Measurements from ENCODE around the gene TDRD15.
"Not testable (repeated sequence)": the region's sequence is repeated elsewhere in the genome, so short reads cannot be mapped to it uniquely, and the experiment has no call there.

The TDRD15 gene

DNA sequence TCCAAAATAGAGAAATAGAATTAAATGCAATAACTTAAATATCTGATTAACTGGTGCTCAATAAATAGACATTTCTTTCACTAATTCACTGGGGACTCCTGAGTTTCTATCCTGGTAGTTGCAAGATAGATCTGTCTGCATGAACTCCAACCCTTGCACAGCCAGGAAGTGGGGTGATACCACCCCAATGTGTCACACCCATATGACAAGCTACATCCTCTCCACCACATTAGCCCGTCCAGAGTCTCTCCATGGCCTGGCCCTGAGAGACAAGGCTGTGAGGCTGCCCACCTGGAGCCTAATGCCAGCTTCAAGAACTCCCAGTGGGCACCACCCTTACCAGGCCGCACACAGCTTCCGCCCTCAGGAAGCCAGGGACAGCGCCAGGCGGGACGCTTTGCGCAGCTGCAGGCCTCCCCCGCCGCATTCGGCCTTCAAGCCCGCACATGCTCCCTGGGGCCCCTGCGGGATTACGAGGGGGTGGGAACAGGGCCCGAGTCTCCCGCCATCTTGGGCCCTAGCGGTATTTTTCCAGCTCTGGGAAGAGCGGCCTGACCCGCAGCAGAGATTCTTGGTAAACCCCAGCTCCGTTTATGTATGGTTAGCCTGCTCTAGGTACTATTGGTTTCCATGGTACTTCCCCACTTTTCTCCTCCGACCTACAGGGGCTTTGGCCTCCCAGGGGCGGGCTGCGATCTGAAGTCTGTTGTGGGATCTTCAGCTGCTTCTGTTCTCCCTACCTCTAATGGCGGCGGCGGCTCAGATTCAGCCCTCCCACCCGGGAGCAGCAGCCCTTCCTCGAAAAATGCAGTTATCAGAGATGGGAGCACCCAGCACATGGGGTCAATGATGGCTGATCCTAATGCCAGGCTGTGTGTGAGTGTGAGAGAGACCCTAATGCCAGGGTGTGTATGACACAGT lies at the start of gene TDRD15:
TSS of gene TDRD15 (plus strand) at position 496 of the 921 bp plus-strand sequence. CDS start 13,500 bp downstream, outside the sequence.
- no peak for DNase-seq

- no peak for DNase-seq
Measured at GRCh38 chr2:21078296-21078695, 45.5 kb upstream of the TDRD15 start.

GRCh38 chr2:21083482-21083881 lies 40.3 kb upstream of the TDRD15 start:
- DNase-seq = no peak

DNA sequence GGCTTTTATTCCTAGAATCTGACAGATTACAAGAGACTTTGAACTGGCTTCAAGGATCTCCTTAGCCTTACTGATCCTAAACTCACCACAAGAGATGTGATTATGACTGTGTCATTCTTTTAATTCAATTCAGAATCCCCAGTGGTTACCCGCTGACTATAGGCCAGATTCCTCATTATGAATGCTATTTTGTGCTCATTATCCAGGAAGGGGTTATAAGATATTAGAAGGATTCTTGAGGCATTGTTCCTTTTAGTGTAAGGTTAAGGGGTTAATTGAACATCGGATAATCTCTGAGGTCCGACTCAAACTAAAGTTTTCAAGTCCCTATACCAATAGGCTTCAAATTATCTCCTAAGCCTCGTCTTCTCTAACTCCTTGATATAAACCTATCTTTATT lies 39.4 kb upstream of the TDRD15 start:
- peak; percentile 67 for DNase-seq

DNA sequence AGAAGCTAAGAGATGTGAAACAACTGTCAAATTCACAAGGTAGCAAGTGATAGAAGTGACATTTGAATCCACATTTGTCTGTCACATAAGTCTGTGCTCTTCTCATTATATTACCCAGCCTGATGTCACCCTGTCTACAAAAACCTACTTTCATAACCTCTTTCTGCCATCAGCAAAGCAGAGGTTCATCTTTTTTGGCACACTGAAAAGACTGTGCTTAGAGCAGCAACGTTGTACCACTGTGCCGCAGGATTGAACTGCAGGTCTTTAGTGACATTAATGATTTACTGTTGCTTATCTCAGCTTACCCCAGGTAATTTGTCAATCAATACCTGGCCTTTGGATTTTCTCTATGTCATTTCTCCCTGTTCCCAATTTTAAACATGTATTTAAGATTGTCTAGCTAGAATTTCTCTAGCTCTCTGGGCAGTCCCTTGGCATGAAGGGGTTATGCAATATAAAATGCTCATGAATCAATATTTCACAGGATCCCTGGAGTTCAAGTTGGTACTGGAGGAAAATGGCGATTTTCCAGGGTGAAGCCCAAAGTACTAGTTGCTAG lies 31.4 kb upstream of the TDRD15 start:
- DNase-seq = no peak

DNA sequence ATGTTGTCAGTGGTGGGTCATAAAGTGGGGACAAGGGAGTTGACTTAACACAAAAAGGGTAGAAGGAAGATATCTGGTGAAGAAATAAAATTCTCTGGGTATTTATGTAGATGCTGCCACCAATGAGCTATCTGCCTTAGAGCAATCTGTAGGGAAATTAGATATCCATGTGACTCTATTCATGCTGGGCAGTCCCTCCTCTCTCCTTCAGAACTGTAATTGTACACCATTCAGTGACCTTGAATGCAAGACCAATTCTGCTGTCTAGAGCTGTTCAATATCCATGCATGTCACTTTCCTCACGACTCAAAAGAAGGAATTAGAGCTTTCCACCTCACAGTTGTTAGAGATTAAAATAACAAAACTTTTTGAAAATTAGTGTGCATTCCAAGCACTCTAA lies 28.6 kb upstream of the TDRD15 start:
- DNase-seq = no peak

GRCh38 chr2:21095714-21096113 lies 28.1 kb upstream of the TDRD15 start:
- DNase-seq = no peak

GRCh38 chr2:21096458-21096857 lies 27.3 kb upstream of the TDRD15 start:
- no peak for DNase-seq

GRCh38 chr2:21097331-21097730 lies 26.4 kb upstream of the TDRD15 start:
- no peak for DNase-seq

GRCh38 chr2:21098294-21098693 lies 25.5 kb upstream of the TDRD15 start:
- no peak for DNase-seq

GRCh38 chr2:21099281-21099907 lies 24.4 kb upstream of the TDRD15 start:
- DNase-seq = no peak

DNA sequence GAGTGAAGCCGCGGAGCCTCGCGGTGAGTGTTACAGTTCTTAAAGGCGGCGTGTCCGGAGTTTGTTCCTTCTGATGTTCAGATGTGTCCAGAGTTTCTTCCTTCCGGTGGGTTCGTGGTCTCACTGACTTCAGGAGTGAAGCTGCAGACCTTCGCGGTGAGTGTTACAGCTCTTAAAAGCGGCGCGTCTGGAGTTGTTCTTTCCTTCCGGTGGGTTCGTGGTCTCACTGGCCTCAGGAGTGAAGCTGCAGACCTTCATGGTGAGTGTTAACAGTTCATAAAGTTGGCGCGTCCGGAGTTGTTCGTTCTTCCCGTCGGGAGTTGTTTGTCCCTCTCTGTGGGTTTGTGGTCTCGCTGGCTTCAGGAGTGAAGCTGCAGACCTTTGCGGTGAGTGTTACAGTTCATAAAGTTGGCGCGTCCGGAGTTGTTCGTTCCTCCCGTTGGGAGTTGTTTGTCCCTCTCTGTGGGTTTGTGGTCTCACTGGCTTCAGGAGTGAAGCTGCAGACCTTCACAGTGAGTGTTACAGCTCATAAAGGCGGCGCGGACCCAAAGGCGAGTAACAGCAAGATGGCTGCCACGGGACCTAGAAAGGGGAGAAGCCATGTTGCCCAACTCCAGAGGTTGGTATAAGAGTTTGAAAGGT lies 22.1 kb upstream of the TDRD15 start:
- not testable (repeated sequence) for DNase-seq

GRCh38 chr2:21102356-21102755 lies 21.4 kb upstream of the TDRD15 start:
- no peak for DNase-seq

- DNase-seq = no peak
Measured at GRCh38 chr2:21103274-21103891, 20.4 kb upstream of the TDRD15 start.

GRCh38 chr2:21104030-21104660 lies 19.6 kb upstream of the TDRD15 start:
- no peak for DNase-seq

DNA sequence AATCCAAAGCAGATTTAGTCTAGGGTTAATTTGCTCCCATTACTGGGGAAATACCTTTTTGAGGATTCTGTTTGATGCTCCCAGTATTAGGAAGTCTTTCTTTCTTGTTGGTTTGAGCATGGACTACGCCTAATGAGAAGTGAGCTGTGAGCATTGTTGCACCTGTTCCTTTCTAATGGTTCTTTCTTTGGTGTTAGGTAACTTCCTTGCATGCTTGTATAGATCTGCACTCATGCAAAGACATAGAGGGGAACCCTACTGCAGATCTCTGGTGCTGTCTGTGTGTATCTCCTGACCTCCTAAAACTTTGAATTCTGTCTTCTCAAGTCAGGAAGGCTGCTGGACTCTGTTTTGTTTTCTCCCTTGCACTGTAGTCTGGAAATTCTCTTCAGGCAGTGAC lies 12.8 kb upstream of the TDRD15 start:
- no peak for DNase-seq

DNA sequence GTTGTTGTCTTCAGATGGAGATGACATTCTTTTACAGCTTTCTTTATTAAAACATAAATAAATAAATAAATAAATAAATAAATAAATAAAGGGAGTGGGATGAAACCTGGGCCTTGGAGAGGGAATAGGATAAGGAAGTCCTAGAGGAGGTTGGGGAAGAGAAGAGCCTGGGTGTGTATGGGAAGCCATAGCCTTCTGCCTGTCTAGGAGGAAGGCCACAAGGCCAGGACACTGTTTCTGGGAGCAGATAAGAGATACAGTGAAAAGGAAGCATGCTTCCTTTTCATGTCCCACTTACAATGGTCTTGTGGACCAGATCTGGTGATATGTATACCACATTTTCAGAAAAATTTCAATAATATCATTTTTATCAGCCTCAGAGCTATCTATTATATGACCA lies 6.1 kb upstream of the TDRD15 start:
- no peak for DNase-seq

DNA sequence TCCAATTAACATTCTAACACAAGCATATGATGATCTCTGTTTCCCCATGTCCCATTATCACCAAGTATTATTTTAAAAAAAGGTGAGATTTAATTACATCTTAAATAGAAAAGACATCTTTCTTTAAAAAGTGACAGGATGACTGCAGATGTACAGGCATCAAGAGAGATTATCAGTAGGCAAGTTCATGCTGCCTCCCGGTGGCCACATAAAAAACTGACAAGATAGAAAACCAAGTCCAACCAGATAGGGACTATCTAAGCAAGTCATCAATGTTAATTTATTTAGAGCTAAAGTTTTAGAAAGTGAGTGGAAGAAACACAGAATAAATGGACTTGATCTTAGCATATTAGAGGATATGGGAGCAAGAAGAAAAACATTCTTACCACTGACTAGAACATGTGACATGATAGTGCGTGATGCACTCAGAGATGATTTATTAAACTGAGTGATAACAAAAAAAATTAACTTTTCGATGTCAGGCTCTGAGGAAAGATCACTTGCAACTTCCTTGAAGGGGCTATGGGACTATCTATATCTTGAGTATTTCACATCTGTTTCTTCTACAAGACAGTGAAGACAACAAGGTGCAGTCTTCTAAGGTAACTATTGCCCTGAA lies 5.4 kb upstream of the TDRD15 start:
- peak; percentile 64 for DNase-seq

DNA sequence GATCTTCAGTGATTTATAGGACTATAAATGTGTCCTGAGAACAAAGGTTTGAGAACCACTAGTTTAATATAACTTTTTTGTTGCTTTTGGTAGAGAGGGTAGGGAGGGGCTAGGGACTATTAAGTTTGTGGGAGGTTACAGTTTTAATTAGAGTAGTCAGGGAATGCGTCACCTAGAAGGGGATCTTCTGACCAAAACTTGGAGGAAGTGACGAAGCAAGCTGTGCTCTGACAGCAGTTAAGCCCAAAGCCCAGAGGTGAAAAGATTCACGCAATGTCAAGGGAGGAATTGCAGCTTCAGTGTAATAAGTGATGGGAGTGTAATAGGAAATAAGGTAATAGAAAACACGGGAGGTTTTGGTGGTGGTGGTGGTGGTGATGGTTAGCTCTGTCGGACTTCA lies 8.1 kb downstream of the TDRD15 start:
- no peak for DNase-seq

DNA sequence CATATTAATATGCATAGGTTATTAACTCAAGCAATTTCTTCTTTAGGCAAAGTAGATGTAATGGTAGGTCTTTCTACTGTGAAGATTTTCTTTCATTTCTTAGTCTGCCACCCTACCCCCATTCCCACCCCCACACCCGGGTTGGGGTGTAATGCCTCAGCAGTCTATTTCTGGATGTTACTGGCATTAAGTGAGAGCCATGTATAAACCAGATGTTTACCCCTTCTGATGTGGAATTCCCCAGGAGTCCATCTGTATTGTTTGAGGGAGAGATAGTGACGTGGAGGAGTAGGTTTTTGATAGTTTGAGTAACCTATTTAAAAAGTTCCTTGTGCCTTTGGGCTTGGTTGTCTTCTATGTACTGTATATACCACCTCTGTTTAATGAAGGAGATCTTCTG lies 11.8 kb downstream of the TDRD15 start:
- no peak for DNase-seq

- no peak for DNase-seq
Measured at GRCh38 chr2:21142149-21142548, 18.4 kb downstream of the TDRD15 start.

- peak; percentile 1 for DNase-seq
Measured at GRCh38 chr2:21146638-21147037, 22.9 kb downstream of the TDRD15 start.

Measured in eye (tissue), 1 donor.